AG04449 (cell line): Measurements from ENCODE around the gene NR0B1.

Source experiments
- CTCF ChIA-PET: fragments of 350-600 bp; formaldehyde crosslinking; extraction: SDS; loops from one replicate; lab custom pipeline; 2021; ENCODE audit warnings: antibody characterized with exemption; lab: Yijun Ruan, JAX
- POLR2A ChIA-PET: fragments of 400-600, 350-600 bp; formaldehyde crosslinking; extraction: SDS; loops from one replicate; lab custom pipeline; 2020; ENCODE audit warnings: antibody characterized with exemption, inconsistent platforms; lab: Yijun Ruan, JAX
- DNase-seq: peaks from one replicate; pipeline ENCODE4 v3.0.0-alpha.2; 2010; ENCODE audit warnings: low read depth, low spot score
- H3K4me3 ChIP-seq: 2 replicates; pipeline ENCODE4 v1.5.1; 2011; ENCODE audit warnings: low read depth, mild to moderate bottlenecking, control low read depth, low read length
- TF ChIP-seq, protein P1 (sequence below): IDR thresholded peaks from one replicate; pipeline ENCODE4 v1.5.1; 2011; ENCODE audit warnings: mild to moderate bottlenecking, moderate library complexity, low read length, control low read depth, inconsistent platforms; ENCODE audit not compliant: insufficient read depth; ENCODE audit errors: missing control alignments

Gene NR0B1

DNA sequence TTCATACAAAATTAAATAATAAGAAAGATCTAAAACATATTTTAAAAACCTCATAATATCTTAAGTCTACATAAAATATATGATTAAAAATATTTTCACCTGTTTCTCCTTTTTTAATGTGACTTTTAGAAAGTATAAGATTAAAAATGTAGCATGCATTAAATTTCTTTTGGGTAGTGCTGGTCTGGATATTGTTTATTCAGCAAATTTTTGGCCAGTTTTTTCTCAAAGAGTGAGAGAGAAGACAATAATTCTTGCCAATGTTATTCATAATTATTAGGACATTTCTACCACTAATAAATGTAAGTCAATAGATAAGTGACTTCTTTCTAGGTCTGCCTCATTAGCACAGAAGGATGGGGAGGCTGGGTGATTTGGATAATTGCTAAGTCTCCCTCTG is 48.2 kb downstream of the NR0B1 start:
- TF ChIP-seq, protein P1, sequence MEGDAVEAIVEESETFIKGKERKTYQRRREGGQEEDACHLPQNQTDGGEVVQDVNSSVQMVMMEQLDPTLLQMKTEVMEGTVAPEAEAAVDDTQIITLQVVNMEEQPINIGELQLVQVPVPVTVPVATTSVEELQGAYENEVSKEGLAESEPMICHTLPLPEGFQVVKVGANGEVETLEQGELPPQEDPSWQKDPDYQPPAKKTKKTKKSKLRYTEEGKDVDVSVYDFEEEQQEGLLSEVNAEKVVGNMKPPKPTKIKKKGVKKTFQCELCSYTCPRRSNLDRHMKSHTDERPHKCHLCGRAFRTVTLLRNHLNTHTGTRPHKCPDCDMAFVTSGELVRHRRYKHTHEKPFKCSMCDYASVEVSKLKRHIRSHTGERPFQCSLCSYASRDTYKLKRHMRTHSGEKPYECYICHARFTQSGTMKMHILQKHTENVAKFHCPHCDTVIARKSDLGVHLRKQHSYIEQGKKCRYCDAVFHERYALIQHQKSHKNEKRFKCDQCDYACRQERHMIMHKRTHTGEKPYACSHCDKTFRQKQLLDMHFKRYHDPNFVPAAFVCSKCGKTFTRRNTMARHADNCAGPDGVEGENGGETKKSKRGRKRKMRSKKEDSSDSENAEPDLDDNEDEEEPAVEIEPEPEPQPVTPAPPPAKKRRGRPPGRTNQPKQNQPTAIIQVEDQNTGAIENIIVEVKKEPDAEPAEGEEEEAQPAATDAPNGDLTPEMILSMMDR = no peak
- POLR2A ChIA-PET = no interaction called here
- H3K4me3 ChIP-seq = no peak overlapping the region
- DNase-seq = no peak
- CTCF ChIA-PET = no interaction called here

DNA sequence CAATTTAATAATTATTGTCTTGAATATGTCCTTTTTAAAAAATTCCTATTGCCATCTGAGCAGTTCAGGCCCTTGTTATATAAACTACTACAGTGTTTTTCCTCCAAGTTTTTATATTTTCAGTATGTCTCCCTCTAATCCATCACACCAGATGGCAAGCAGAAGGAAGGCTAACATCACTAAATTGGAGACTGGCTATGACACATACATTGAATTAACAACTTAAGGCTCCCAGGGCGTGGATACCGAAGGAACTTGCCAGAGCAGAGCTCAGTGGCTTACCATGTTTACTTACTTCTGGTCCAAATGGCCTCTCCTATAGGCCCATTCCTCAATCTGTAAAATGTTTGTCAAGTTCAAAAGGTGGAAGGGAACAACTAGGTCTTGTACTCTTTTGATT is 49.3 kb downstream of the NR0B1 start:
- ChIA-PET CTCF (no interaction called here), POLR2A (no interaction called here)
- no peak for DNase-seq
- TF ChIP-seq, protein P1 = no peak
- H3K4me3 ChIP-seq = no peak overlapping the region
